Measurements from ENCODE around the gene NHLRC2.
"Not testable (repeated sequence)": the region's sequence is repeated elsewhere in the genome, so short reads cannot be mapped to it uniquely, and the experiment has no call there.

Gene NHLRC2, protein sequence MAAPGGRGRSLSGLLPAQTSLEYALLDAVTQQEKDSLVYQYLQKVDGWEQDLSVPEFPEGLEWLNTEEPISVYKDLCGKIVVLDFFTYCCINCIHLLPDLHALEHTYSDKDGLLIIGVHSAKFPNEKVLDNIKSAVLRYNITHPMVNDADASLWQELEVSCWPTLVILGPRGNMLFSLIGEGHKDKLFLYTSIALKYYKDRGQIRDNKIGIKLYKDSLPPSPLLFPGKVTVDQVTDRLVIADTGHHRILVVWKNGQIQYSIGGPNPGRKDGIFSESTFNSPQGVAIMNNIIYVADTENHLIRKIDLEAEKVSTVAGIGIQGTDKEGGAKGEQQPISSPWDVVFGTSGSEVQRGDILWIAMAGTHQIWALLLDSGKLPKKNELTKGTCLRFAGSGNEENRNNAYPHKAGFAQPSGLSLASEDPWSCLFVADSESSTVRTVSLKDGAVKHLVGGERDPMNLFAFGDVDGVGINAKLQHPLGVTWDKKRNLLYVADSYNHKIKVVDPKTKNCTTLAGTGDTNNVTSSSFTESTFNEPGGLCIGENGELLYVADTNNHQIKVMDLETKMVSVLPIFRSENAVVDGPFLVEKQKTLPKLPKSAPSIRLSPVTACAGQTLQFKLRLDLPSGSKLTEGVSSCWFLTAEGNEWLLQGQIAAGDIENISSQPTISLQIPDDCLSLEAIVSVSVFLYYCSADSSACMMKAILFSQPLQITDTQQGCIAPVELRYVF

DNA sequence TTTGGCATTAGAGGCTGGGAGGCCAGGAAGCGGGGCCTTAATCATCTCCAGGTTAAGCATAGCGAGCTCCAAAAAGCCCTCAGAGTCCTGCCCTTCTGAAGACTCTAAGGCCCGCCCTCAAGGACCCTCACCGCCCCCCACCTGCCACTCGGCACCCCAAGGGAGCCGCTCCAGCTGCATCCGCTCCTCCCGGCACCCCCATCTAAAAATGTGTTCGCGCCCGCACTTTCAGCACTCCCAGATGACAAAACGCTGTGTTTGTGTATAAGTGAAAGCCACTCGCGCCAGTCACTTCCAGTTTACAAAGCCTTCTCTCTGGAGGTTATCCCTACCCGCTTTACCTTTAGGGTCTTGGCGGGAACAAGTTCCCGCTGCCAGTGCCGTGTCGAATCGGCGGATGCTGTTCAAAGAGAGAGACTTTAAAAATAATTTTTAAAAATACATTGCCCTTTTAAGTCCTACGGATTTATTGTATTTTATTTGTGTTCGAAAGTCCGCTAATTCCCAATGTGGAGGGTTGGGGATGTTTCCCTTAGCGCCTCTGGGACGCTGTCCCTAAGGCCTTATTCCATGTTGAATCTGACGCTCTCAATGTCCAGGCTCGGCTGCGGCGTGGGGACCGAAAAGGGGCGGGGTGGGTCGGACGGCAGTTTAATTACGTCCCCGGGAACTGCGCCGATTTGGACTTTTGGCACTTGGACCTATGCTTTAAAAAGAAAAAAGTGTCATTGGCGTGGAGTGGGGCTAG lies at the start of gene NHLRC2, which contains the start of gene DCLRE1A:
NHLRC2 (plus strand) TSS at position 649 of the 748 bp plus-strand sequence. CDS start 212 bp downstream, outside the sequence.
DCLRE1A (minus strand) TSS at position 70 of the 748 bp plus-strand sequence. CDS start 900 bp downstream, outside the sequence.
- DNase-seq = peak; percentile 62

DNA sequence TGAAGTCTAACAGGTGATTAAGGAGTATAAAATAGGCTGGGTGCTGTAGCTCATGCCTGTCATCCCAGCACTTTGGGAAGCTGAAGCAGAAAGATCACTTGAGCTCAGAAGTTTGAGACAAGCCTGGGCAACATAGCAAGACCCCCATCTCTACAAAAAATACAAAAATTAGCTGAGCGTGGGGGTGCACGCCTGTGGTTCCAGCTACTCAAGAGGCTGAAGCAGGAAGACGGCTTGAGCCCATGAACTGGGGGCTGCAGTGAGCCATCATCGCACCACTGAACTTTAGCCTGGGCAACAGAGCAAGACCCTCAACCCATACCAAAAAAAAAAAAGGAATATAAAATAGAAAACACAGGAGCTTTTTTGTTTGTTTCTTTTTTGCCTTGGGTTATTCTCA lies 48.0 kb upstream of the NHLRC2 start:
- no peak for DNase-seq

DNA sequence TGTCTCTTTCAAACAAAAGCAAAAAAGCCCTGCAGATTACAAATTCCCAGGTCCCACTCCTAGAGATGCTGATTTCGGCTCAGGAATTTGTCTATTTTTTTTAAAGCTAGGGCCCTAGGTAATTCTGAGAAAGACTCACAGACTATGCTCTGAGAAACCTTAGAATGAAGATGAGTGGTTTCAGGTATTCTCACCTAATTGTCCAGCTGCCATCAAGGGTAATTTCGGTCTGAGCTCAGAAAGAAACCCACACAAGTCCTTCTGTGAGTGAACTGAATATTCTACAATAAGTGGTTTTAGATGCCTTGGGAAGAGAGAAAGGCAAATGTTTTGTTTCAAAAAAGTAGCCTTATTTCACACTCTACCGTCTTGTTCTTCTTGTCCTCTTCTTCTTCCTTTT lies 46.3 kb upstream of the NHLRC2 start:
- no peak for DNase-seq

DNA sequence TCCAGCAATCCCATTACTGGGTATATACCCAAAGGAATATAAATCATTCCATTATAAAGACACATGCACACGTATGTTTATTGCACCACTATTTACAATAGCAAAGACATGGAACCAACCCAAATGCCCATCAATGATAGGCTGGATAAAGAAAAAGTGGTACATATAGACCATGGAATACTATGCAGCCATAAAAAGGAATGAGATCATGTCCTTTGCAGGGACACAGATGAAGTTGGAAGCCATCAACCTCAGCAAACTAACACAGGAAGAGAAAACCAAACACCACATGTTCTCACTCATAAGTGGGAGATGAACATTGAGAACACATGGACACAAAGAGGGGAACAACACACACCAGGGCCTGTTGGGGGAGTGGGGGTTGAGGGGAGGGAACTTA lies 39.8 kb upstream of the NHLRC2 start:
- DNase-seq = not testable (repeated sequence)

DNA sequence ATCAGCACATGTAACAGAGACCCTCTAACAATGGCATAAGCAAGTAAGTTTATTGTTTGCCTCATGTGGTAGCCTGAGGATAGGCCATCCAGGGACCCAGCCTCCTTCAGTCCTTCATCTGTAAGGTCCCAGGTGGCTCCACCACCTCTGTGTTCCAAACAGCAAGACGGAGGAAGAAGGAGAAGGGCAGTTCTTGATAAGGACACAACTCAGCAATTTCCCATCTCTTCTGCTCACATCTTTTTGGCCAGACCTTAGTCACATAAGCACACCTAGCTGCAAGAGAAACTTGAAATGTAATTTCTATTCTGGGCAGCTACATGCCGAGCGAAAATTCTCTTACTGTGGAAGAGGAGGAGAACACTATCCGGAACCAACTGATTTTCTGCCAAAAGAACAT lies 34.5 kb upstream of the NHLRC2 start:
- no peak for DNase-seq

DNA sequence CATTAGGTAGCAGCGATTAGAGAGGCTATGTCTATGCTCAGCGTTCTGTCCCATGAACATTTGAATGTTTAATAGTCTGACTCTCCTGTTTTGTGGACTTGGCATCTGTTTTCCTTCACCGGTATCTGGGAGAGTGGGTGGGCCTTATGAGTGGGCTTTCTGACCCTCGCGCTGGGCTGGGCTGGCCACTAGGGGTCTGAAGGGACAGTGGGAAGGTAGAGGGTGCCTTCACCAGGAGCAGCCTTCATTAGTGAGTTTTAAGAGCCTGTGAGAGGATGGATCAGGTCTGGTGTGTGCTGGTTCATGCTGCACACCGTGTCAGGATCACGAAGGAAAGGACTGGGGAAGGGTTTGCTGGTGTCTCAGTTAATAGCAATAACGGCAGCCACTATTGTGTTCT lies 34.0 kb upstream of the NHLRC2 start:
- no peak for DNase-seq

DNA sequence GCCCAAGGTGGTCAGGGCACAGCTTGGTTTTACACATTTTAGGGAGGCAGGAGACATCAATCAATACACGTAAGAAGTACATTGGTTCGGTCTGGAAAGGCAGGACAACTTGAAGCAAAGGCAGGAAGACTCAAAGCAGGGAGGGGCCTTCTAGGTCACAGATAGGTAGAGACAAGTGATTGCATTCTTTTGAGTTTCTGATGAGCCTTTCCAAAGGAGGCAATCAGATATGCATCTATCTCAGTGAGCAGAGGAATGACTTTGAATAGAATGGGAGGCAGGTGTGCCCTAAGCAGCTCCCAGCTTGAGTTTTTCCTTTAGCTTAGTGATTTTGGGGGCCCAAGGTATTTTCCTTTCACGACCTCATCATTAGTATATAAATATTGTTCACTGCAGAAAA lies 33.2 kb upstream of the NHLRC2 start:
- DNase-seq = not testable (repeated sequence)

DNA sequence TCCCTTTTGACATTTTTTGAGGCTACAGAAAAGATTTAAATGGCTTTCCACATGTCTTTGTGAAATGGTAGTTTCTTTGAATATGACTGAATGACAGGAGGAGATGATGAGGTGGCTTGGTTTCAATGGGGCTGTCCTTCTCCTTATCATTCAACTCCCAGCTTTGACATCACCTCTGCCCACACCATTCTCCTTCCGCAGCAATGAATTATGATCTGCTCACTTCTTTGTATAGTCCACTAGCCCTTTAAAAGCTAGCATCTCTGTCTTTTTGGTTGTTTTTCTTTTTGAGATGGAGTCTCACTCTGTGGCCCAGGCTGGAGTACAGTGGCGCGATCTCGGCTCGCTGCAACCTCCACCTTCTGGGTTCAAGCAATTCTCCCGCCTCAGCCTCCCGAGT lies 32.3 kb upstream of the NHLRC2 start:
- DNase-seq = no peak

DNA sequence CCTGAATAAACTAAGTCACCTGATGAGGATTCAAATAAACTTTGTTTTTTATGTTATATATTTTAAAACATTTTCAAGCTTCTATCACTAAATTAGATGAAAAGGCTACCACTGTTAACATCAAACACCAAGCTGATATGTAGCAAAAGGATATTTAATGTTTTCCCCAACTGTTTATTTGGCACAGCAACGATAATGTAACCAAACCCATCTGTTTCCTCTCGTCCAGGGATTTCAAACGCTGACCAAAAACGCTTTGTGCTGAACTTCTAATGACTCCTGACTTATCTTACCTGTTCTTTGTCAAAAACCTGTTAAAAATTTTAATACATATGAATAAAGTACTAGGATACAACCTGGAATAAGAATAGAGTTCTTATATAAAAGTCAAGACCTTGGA lies 31.1 kb upstream of the NHLRC2 start:
- no peak for DNase-seq

DNA sequence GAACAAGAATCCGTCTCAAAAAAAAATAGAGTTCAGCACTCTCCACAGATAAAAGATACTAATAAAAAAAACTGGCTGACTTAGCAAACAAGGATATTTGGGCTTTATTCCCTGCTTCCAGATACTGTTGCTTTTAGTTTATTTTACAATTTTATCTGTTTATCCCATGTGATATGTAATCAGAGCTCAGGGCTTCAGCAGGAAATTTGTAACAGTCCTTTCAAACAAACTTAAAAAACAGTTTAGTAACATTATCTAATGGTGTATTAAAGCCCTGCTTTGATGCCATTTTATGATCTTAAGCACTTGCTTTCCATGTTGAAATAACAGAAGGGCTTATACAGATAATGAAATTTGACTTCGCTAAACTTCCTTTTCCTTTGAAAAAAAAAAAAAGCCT lies 28.7 kb upstream of the NHLRC2 start:
- no peak for DNase-seq

DNA sequence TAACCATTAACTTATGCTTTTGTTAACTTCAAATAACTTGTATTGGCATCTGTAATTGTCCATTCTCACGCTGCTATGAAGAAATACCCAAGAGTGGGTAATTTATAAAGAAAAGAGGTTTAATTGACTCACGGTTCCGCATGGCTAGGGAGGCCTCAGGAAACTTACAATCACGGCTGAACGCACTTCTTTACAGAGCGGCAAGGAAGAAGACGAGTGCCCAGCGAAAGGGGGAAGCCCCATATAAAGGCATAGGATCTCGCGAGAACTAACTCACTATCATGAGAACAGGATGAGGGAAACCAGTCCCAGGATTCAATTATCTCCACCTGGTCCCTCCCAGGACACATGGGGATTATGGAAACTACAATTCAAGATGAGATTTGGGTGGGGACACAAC lies 25.9 kb upstream of the NHLRC2 start:
- not testable (repeated sequence) for DNase-seq

DNA sequence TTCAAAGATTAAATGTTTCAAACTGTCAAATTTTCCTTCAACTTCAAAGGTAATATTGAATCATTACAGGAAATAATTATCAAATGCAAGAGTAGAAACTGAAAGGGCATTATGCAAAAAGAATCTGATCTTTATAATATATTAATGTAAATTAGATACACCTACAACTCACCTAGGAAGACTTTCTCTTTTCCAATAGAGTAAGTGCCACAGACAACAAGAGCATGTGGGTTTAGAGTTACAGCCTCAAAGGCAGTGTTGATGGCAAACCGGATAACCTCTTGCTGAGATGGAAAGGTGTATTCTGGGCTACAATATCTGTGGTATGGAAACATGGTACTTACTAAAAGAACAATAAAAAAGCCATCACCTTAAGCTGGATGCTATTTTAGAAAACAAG lies 12.3 kb upstream of the NHLRC2 start:
- no peak for DNase-seq

DNA sequence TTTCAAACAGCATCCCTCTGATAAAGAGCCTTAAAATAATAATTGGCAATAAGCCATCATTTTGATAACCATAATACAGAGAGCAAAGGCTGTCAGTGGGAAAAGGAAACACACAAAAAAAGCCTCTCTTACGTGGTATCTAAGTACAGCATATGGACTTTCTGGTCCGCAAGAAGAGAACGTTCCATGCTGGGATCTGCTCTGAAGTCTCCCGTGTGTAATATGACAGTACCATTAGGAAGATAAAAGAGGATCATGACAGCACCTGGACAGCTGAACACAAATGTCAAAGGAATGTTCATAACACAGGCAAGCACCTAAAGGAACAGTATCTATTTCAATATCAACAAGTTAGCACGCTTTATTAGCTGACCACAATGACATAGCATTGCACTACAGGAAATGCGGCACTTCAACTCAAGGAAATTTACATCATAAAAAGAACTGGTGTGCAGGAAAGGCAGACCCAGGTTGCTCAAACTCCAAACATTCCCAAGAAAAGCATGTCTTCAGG lies 10.4 kb upstream of the NHLRC2 start:
- DNase-seq = no peak

DNA sequence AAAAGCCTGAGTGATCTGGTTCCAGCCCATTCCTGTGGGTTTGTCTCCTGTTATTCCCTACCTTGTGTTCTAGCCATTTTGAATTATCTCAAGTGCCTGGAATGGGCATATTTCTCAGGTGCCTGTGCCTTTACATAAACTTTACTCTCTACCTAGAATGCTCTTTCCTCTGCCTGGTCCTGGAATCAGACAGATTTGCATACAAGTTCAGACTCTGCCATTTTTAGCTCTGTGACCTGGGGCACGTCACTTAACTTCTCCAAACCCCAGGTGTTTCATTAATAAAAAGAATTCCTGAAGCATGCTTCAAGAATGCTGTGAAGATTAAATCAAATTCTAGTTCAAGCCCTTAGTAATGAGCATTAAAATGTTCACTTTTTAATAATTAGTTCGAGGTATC lies 8.4 kb upstream of the NHLRC2 start:
- DNase-seq = no peak

DNA sequence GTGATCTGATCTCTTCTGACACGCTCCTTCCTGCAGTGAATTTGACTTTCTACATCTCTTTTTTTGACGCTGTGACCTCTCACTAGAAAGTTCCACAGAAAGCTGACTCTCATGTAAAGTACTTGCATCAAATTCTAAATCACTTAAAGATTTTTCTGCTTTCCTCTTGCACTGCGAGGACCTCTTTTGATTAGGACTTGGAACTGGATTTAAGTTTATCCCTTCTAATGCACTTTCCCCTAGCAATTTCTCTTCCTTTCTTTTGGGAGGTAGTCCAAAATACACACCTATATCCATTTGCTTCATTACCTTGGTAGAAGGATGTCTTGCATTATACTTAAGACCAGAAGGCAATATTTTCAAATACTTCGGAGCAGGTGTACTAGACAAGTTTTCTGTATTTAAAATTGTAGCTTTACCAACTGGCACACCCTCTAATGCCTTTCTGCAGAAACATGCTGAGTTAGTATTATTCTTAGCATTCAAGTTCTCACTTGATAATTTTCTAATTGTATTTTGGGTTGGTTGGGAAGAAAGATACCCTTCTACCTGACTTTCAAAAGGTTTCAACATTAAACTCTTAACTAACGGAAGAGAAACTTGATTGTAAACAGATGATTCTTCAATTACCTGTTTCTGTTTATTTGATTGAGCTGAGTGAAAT lies 5.2 kb upstream of the NHLRC2 start:
- DNase-seq = no peak

DNA sequence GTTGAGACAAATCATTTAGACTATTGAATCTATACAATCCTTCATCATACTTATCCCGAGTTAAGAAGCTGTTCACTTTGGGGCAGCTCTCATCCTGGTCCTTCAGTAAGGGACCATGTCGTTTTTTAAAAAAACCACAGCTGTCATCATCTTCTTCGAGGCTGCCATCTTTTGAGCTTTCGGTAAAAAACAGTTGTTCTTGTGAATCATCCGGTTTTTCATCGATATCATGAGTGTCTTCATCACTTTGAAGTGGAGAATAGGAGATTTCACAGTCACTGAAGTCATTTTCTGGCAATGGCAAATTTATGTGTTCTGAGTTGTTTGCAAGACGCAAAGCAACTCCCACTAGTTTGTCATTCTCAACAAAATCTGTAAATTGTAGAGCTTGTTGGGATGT lies 4.5 kb upstream of the NHLRC2 start:
- DNase-seq = no peak

DNA sequence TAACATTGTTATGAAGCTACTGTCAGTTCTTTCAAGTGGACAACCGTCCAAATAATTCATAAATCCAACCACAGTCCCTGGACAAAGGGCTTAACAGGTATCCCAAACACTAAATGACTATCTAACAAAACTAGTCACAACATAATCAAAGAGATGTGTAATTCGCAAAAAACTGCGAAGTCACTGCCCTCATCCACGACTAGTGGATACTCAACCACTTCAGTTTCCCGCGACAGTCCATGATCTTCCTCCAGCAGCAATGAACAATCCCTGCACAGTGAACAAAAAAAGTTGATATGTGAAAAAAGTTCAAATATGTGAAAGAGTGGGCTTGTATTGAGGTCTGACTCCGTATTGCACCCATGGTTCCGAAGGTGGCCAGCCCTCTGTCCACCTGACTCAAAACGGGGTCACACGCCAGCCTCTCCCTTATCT lies 866 bp upstream of the NHLRC2 start:
- DNase-seq = no peak

DNA sequence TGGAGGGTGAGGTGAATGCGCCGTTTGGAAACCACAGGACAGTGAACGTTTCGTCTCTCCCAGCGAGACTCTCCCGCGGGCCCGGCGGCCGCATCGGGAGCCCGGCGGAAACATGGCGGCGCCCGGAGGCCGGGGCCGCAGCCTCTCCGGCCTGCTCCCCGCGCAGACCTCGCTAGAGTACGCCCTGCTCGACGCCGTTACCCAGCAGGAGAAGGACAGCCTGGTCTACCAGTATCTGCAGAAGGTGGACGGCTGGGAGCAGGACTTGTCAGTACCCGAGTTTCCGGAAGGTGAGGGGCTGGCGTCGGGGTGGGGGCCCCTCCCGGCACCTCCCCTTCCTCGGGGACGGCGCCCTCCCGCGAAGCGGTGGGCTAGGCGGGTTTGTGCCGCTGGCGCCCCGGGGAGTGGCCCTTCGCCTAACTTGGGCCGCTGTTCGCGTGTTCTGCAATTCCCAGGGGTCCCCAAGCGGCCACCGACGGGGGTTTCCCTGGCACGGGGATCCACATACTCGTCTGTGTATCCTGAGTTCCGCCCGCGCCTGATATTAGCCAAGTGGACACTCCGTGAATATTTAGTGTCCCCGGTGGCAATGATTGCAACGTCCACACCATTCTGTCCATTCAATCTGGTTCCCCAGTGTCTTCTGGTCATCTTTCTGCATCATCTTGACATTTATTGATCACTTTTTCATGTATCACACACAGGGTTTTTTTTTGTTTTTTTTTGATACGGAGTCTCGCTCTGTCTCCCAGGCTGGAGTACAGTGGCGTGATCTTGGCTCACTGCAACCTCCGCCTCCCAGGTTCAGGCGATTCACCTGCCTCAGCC lies 514 bp downstream of the NHLRC2 start:
- peak; percentile 55 for DNase-seq

DNA sequence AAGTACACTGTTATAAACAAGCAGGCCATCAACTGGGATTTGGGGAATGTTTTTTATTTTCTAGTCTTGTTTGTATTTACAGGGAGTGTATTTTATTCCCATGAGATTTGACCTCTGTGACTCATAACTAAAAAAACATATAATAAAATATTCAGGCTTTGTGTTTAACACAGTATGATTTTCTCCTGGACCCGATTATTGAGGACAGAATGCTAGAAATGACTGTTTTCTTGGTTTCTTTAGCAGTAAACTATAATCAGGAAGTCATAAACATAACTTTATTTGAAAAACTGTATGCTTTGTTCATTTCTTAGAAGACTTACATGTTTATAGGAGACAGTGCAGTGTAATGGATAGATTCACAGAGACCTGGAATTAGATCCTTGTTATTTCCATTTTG lies 2.1 kb downstream of the NHLRC2 start:
- no peak for DNase-seq

DNA sequence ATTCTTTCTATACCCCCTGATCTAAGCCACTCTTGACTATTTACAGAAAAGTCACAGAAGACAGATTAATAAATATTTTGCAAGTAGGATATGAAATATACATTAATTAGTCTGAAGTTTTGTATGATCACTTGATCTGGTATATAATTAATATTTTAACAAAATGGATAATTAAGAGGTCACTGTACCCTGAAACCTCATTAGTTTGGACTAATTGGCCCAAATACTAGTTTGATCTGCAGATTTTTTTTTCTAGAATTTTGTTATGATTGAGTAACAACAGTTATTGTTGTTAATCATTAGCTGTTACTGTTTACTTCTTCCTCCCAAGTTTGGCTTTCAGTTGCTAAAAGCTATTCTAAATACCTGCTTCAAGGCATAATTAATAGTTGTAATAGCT lies 2.7 kb downstream of the NHLRC2 start:
- DNase-seq = no peak

DNA sequence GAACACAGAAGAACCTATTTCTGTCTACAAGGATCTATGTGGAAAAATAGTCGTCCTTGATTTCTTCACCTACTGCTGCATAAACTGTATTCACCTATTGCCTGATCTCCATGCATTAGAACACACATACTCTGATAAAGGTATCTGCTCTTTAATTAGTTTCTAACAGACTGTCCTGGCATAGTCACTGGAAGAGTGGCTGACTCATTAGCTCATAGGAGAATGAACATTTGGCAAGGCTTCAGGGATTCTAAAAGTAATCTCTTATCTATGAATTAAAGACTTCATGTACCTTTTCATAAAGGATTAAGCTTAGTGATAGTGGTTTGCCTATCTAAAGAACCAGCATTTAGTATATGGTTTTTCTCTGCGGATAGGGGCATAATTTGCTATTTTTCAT lies 4.1 kb downstream of the NHLRC2 start:
- DNase-seq = no peak

DNA sequence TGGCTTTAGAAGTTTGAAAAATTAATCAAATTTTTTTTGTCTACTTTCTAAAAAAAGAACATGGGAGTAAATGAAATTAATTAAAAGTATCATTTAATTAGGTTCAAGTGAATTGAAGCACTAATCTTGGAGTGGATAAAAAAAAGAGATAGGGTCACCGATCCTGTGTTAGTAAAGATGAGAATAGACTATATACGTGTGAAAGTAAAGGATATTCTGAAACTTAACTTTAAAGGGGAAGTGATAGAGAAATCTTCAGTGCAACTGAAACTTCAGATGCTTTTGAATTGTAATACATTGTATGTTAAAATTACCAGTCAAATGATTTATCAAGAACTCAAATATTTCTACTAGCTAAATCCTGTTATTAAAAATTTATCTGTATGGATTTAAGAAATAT lies 4.8 kb downstream of the NHLRC2 start:
- DNase-seq = no peak

Measured in NK-92 treated with Interleukin-12 subunit alpha and Interleukin-12 subunit beta, amount 100 ng/mL, for 24 hours (cell line).